ENCODE data around the gene CENPVL3.

Gene CENPVL3

DNA sequence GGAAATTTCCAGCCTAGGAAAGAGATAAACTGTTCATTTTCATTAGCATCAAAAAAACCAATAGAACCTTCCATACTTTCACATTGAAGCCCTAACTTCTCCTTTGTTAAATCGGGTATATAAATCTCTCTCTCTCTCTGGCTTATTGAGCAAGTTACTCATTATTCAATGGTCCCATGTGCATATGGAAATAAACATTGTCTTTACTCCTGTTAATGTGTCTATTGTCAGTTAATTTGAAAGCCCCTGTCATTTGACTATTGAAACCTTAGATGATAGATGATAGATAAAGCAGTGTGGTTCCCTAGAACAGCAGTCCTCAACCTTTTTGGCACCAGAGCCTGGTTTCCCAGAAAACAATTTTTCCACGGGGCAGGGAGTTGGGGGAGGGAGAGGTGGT, 46.8 kb downstream of the CENPVL3 start:
- Histone ChIP-seq H3K4me3 (replicated peaks; ENCODE audit: insufficient read depth, low read length) (no peak overlapping the region), H3K27ac (replicated peaks) (no peak overlapping the region), H3K27me3 (ENCODE audit: insufficient read depth, poor library complexity, severe bottlenecking) (no peaks in the 10 kb centered on the region)
- TF ChIP-seq, protein P1, sequence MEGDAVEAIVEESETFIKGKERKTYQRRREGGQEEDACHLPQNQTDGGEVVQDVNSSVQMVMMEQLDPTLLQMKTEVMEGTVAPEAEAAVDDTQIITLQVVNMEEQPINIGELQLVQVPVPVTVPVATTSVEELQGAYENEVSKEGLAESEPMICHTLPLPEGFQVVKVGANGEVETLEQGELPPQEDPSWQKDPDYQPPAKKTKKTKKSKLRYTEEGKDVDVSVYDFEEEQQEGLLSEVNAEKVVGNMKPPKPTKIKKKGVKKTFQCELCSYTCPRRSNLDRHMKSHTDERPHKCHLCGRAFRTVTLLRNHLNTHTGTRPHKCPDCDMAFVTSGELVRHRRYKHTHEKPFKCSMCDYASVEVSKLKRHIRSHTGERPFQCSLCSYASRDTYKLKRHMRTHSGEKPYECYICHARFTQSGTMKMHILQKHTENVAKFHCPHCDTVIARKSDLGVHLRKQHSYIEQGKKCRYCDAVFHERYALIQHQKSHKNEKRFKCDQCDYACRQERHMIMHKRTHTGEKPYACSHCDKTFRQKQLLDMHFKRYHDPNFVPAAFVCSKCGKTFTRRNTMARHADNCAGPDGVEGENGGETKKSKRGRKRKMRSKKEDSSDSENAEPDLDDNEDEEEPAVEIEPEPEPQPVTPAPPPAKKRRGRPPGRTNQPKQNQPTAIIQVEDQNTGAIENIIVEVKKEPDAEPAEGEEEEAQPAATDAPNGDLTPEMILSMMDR (IDR thresholded peaks at IDR 0.05; ENCODE audit: insufficient read depth, low read length) = no peak
- no peak for TF ChIP-seq POLR2AphosphoS5 (IDR thresholded peaks at IDR 0.05; ENCODE audit: low read depth)
- TF ChIP-seq GABPA (IDR thresholded peaks at IDR 0.05; ENCODE audit: low read depth) = no peak
- no peak for TF ChIP-seq SPI1 (IDR thresholded peaks at IDR 0.05; ENCODE audit: borderline replicate concordance, low read depth)
- TF ChIP-seq, protein P2, sequence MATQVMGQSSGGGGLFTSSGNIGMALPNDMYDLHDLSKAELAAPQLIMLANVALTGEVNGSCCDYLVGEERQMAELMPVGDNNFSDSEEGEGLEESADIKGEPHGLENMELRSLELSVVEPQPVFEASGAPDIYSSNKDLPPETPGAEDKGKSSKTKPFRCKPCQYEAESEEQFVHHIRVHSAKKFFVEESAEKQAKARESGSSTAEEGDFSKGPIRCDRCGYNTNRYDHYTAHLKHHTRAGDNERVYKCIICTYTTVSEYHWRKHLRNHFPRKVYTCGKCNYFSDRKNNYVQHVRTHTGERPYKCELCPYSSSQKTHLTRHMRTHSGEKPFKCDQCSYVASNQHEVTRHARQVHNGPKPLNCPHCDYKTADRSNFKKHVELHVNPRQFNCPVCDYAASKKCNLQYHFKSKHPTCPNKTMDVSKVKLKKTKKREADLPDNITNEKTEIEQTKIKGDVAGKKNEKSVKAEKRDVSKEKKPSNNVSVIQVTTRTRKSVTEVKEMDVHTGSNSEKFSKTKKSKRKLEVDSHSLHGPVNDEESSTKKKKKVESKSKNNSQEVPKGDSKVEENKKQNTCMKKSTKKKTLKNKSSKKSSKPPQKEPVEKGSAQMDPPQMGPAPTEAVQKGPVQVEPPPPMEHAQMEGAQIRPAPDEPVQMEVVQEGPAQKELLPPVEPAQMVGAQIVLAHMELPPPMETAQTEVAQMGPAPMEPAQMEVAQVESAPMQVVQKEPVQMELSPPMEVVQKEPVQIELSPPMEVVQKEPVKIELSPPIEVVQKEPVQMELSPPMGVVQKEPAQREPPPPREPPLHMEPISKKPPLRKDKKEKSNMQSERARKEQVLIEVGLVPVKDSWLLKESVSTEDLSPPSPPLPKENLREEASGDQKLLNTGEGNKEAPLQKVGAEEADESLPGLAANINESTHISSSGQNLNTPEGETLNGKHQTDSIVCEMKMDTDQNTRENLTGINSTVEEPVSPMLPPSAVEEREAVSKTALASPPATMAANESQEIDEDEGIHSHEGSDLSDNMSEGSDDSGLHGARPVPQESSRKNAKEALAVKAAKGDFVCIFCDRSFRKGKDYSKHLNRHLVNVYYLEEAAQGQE (IDR thresholded peaks at IDR 0.05; ENCODE audit: insufficient replicate concordance, low read depth) = no peak
- DNase-seq (ENCODE audit: low read depth in 1 of 2, low spot score in 1 of 2) = no peak

DNA sequence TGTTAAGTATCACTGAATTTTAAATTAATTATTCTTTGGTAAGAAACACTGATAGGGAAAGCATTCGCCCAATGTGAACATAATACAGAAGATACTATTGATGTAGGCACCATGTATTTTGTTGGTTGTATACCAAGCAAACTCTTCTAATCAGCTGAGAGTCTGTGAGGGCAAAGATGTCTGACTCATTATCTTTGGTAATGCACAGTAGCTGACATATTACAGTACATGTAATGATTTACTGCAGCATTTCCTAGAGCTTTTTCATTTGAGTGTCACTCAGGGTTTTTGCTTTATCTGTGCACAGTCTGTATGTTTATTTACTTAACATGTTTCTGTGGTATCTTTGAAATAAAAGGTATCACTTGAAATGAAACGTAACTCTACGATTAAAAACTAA, 49.2 kb downstream of the CENPVL3 start:
- TF ChIP-seq POLR2AphosphoS5 (IDR thresholded peaks at IDR 0.05; ENCODE audit: low read depth) (no peak), SPI1 (IDR thresholded peaks at IDR 0.05; ENCODE audit: borderline replicate concordance, low read depth) (no peak), GABPA (IDR thresholded peaks at IDR 0.05; ENCODE audit: low read depth) (no peak)
- TF ChIP-seq, protein P2 (IDR thresholded peaks at IDR 0.05; ENCODE audit: insufficient replicate concordance, low read depth) = no peak
- TF ChIP-seq, protein P1 (IDR thresholded peaks at IDR 0.05; ENCODE audit: insufficient read depth, low read length) = no peak
- no peak overlapping the region for H3K4me3 ChIP-seq (replicated peaks; ENCODE audit: insufficient read depth, low read length)
- no peak for DNase-seq (ENCODE audit: low read depth in 1 of 2, low spot score in 1 of 2)
- no peaks in the 10 kb centered on the region for H3K27me3 ChIP-seq (ENCODE audit: insufficient read depth, poor library complexity, severe bottlenecking)
- H3K27ac ChIP-seq (replicated peaks) = no peak overlapping the region

DNA sequence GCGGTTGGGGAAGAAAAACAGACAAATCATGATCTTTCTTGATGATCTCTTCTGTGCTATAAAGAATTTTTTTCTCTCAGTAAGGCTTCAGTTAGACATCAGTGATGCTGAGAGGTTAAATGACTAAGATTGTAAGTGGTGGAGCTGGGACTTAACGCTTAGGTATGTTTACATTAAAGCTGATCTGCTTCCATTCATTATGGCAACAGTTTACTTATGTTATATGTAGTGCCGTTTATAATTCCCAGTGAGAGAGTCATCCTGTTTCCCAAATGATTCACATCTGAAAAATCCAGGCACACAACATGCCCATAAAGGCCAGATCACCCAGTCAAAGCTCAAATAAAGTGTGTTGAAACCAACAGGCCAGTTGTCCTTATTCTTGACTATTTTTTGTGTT, 50.1 kb downstream of the CENPVL3 start:
- no peak overlapping the region for H3K4me3 ChIP-seq (replicated peaks; ENCODE audit: insufficient read depth, low read length)
- DNase-seq (ENCODE audit: low read depth in 1 of 2, low spot score in 1 of 2) = no peak
- H3K27ac ChIP-seq (replicated peaks) = no peak overlapping the region
- TF ChIP-seq, protein P1 (IDR thresholded peaks at IDR 0.05; ENCODE audit: insufficient read depth, low read length) = no peak
- TF ChIP-seq SPI1 (IDR thresholded peaks at IDR 0.05; ENCODE audit: borderline replicate concordance, low read depth) (no peak), POLR2AphosphoS5 (IDR thresholded peaks at IDR 0.05; ENCODE audit: low read depth) (no peak), GABPA (IDR thresholded peaks at IDR 0.05; ENCODE audit: low read depth) (no peak)
- TF ChIP-seq, protein P2 (IDR thresholded peaks at IDR 0.05; ENCODE audit: insufficient replicate concordance, low read depth) = no peak
- H3K27me3 ChIP-seq (ENCODE audit: insufficient read depth, poor library complexity, severe bottlenecking) = no peaks in the 10 kb centered on the region

Data from HL-60 (cell line).